GM19463 (cell line): ENCODE results near the gene GLT8D2.

Experiments
- ATAC-seq: cut with Tn5 transposase; IDR thresholded peaks from one replicate; pipeline ENCODE4 v1.9.1; 2021; ENCODE audit warnings: mild to moderate bottlenecking, moderate library complexity; ENCODE audit not compliant: unreplicated experiment

Gene GLT8D2

GRCh38 chr12:104003596-104003995, 46.4 kb downstream of the GLT8D2 start:
- no peak for ATAC-seq

GRCh38 chr12:104002686-104003085, 47.3 kb downstream of the GLT8D2 start:
- ATAC-seq = no peak

GRCh38 chr12:104000807-104001434, 49.1 kb downstream of the GLT8D2 start:
- no peak for ATAC-seq

DNA sequence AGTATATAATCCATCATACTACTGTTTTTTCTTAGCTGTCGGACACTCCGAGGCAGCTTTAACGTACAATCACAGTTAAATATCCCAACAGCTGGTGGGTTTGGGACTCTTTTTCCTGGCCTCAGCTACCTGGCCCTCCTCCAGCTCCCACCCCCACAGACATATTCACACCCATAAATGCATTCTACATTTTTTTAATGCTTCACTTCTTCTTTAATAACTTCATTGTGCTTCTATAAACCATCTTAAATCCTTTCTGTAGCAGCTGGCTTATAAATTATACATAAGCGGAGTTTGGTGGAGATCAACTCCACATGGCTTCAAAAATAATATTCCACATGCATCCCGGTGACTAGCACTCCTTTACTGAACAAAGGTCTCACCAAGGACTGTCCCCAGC, 51.0 kb downstream of the GLT8D2 start:
- ATAC-seq = no peak

DNA sequence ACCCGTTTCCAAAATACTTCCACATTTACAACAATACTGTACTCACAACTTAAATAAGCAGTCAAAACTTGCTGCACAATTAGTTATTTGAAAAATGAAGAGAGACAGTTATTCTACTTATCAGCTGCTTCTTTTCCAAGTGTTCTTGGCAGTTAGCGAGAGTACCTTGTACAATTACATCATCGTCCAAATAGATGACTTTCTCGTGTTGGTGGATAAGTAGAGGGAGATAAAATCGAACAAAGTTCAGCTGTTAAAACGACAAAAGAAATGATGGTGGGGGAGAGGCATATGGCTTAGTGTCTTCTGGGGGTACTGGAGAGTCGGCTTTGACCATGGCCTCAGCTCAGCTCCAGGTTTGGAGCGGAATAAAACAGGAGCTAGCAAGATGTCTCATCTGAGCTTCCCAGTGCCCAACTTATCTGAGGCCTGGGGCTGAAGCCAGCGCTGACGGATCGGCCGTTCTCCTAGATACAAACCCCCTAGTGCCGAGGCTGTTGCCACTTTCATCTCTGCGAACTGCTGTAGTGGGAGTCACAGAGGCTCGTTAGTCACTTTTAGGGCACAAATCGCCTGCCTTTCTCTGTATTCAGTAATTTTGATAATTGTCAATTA, 52.6 kb downstream of the GLT8D2 start:
- no peak for ATAC-seq

DNA sequence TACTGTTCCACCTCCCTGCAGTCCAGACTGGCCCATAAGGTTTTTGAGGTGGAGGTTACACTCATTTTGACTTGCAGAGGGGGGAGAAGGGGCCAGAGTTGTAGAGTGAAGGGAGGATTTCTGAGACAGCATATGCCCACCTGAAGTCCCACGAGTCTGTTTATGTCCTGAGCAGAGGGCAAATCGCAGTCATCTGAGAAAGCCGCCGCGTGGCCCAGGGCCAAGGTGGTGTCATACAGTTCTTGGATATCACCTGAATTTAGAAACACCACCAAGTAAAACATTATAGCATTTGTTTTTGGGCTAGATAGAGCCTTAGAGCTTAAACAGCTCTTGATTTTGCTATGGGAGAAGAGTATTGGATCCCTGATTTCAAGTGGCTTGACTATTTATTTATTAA, 53.4 kb downstream of the GLT8D2 start:
- ATAC-seq = no peak

DNA sequence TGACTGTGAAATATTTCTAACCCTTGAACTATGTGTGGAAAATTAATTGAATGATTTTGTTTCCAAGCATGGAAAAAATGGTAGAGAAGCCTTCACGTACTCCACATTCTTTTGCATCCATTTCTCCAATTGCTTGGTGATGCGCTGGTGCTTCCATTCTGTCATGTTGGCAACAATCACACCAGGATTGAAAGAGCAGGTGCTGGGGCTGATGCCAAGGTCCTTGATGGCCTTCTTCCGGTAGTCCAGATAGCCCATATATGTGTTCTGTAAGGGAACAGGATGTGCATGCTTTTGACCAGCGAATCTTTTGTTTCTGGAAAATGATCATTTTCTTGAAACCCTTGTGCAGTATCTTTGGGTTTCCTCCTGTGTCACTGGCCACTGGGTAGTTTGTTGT, 55.8 kb downstream of the GLT8D2 start:
- no peak for ATAC-seq

DNA sequence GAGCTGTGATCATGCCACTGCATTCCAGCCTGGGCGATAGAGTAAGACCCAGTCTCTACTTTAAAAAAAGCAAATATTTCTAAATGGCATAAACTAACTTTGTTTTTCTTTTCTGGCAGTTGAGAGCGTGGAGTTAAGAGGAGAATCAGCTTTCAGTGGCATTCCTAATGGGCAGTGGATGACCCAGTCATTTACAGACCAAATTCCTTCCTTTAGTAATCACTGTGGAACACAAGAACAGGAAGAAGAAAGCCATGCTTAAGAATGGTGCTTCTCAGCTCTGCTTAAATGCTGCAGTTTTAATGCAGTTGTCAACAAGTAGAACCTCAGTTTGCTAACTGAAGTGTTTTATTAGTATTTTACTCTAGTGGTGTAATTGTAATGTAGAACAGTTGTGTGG, 63.2 kb downstream of the GLT8D2 start:
- ATAC-seq = no peak

GRCh38 chr12:103978384-103978982, 71.5 kb downstream of the GLT8D2 start:
- ATAC-seq = no peak

DNA sequence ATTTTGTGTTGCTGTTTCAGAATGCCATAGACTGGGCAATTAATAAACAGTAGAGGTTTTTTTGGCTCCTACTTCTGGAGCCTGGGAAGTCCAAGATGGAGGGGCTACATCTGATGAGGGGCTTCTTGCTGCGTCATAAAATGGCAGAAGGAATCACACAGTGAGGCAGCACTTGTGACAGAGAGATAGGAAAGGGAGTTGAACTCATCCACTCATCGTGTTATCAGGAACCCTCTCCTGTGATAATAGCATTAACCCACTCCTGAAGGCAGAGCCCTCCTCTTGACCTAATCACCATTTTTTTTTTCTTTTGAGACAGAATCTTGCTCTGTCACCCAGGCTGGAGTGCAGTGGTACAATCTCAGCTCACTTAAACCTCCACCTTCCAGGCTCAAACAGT, 74.6 kb downstream of the GLT8D2 start:
- no peak for ATAC-seq

DNA sequence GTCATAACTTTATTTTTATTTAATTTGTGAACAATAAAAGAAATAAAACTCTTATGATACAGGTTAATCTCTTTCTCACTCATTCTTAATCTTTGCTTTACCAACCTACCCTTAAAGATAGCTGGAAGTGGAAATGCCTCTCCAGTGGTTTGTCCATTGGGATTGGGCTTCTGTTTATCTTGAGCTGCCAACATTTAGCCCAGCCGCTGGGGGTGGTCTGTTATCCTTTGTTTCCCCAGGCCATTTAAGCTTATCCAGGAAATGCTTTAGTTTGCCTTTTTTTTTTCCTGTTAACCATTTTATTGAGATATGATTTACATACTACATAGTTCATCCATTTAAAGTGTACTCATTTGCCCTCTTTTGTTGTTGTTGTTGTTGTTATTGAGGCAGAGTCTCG, 76.1 kb downstream of the GLT8D2 start:
- no peak for ATAC-seq

- ATAC-seq = no peak
Observed at GRCh38 chr12:103969391-103969790, 80.6 kb downstream of the GLT8D2 start.

DNA sequence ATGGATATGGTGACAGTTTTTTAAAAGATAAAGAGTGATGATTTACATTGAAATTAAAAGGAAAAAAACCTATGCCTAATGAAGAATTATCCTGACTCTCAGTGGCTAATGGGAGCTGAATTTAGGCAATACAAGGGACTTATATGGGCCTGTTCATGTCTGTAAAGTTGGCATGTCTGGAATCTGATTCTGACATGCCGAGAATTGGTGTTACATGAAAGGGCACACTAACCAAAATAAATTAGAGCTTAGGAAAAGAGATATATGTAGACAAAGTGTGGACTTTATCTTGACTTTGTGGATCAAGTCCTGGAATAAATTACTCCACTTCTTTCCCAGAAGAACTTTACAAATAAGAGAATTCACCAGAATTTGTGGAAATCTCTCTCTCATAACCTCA, 83.3 kb downstream of the GLT8D2 start:
- no peak for ATAC-seq

DNA sequence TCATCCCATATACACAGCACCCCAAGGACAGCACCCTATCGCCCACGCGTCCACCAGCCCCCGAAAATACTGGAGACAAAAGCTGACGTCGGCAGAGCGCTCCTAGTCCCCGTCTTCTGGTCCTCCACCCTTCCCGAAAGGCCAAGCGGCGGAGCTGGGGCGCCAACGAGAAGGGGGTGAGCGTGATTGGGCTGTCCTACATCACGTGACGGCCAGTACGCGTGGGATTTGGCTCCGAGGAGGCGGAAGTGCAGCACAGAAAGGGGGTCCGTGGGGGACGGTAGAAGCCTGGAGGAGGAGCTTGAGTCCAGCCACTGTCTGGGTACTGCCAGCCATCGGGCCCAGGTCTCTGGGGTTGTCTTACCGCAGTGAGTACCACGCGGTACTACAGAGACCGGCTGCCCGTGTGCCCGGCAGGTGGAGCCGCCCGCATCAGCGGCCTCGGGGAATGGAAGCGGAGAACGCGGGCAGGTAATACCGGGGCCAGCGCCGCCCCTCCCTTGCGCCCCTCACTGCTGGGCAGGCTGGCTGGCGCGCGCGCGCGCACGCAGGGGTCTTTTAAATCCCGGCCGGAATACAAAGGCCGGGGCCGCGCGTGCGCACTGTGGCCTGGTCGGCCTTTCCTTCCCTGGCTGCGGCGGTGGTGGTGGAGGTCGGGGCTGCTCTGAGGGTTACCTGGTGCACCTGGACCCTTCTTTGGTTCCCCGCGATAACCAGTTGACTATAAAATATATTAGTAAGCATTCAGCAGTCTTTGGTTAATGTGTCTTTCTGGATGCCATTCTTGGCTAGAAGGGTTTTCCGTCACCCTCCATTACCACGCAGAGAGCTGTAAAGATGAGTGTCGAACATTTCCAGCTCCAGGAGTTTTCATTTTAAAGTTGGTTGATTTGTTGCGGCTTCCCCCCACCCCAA, 84.1 kb downstream of the GLT8D2 start, which contains the start of gene TDG:
TSS of gene TDG (plus strand) at position 283 of the 915 bp plus-strand sequence. CDS start at position 449, 166 bp downstream.
- peak; percentile 94 for ATAC-seq

- no peak for ATAC-seq
Observed at GRCh38 chr12:103965255-103965589, 84.8 kb downstream of the GLT8D2 start.

GRCh38 chr12:103964805-103965204, 85.2 kb downstream of the GLT8D2 start:
- ATAC-seq = no peak

GRCh38 chr12:103962493-103962892, 87.5 kb downstream of the GLT8D2 start:
- no peak for ATAC-seq

- ATAC-seq = no peak
Observed at GRCh38 chr12:103960616-103961227, 89.3 kb downstream of the GLT8D2 start.

GRCh38 chr12:103958621-103959020, 91.4 kb downstream of the GLT8D2 start:
- no peak for ATAC-seq

GRCh38 chr12:103957865-103958388, 92.1 kb downstream of the GLT8D2 start:
- ATAC-seq = no peak

- peak; percentile 9 for ATAC-seq
Observed at GRCh38 chr12:103956509-103957027, 93.4 kb downstream of the GLT8D2 start.
